H9 (cell line): Measurements from ENCODE around the gene GPR42. TPM values are rescaled to one million over a fixed set of nuclear protein-coding genes. Genes with fewer than 3 reads are reported as not detected.
"Not testable (repeated sequence)": the region's sequence is repeated elsewhere in the genome, so short reads cannot be mapped to it uniquely, and the experiment has no call there.

ENCODE experiments used
- DNase-seq: peaks from one replicate; pipeline ENCODE4 v3.0.0-alpha.2; 2017
- H2AFZ ChIP-seq: one replicate; pipeline ENCODE4 v1.6.1; 2013; ENCODE audit warnings: mild to moderate bottlenecking, low read length, control low read depth, moderate library complexity
- H2AK5ac ChIP-seq: 2 replicates; pipeline ENCODE4 v1.6.1; 2013; ENCODE audit warnings: low read length, control low read depth, mixed read lengths; ENCODE audit not compliant: insufficient read length
- H2BK120ac ChIP-seq: one replicate; pipeline ENCODE4 v1.6.1; 2013; ENCODE audit warnings: low read depth, mild to moderate bottlenecking, low read length, control low read depth, inconsistent platforms; ENCODE audit not compliant: poor library complexity, severe bottlenecking
- H2BK12ac ChIP-seq: 2 replicates; pipeline ENCODE4 v1.6.1; 2013; ENCODE audit warnings: low read length, control low read depth, mixed read lengths, low read depth; ENCODE audit not compliant: insufficient read length
- H2BK15ac ChIP-seq: 2 replicates; pipeline ENCODE4 v1.6.1; 2013; ENCODE audit warnings: low read depth, low read length, control low read depth
- H2BK20ac ChIP-seq: one replicate; pipeline ENCODE4 v1.6.1; 2013; ENCODE audit warnings: low read depth, mild to moderate bottlenecking, low read length, control low read depth, inconsistent platforms; ENCODE audit not compliant: poor library complexity, severe bottlenecking
- H2BK5ac ChIP-seq: 2 replicates; pipeline ENCODE4 v1.6.1; 2013; ENCODE audit warnings: low read length, control low read depth, mixed read lengths; ENCODE audit not compliant: insufficient read length
- H3K14ac ChIP-seq: 2 replicates; pipeline ENCODE4 v1.6.1; 2013; ENCODE audit warnings: low read length, control low read depth; ENCODE audit not compliant: insufficient read depth
- H3K18ac ChIP-seq: 2 replicates; pipeline ENCODE4 v1.6.1; 2013; ENCODE audit warnings: low read depth, mild to moderate bottlenecking, mixed read lengths, low read length, control low read depth; ENCODE audit not compliant: insufficient read length
- H3K23ac ChIP-seq: 2 replicates; pipeline ENCODE4 v1.6.1; 2013; ENCODE audit warnings: low read length, control low read depth, mixed read lengths, low read depth; ENCODE audit not compliant: insufficient read length
- H3K23me2 ChIP-seq: 2 replicates; pipeline ENCODE4 v1.6.1; 2013; ENCODE audit warnings: low read depth, mild to moderate bottlenecking, mixed read lengths, low read length, control low read depth; ENCODE audit not compliant: insufficient read length, poor library complexity, severe bottlenecking
- H3K27ac ChIP-seq: 2 replicates; pipeline ENCODE4 v1.5.1; 2013; ENCODE audit warnings: low read length, control low read depth, mixed read lengths, low read depth; ENCODE audit not compliant: insufficient read length
- H3K27me3 ChIP-seq: 2 replicates; pipeline ENCODE4 v1.6.1; 2013; ENCODE audit warnings: low read length, control low read depth, inconsistent platforms; ENCODE audit not compliant: insufficient read depth
- H3K4ac ChIP-seq: 2 replicates; pipeline ENCODE4 v1.6.1; 2013; ENCODE audit warnings: low read depth, mild to moderate bottlenecking, control low read depth, inconsistent platforms, low read length, moderate library complexity
- H3K4me1 ChIP-seq: 2 replicates; pipeline ENCODE4 v1.6.1; 2013; ENCODE audit warnings: low read length, control low read depth, inconsistent platforms; ENCODE audit not compliant: insufficient read depth
- H3K4me2 ChIP-seq: 2 replicates; pipeline ENCODE4 v1.6.1; 2013; ENCODE audit warnings: low read length, control low read depth, mixed read lengths; ENCODE audit not compliant: insufficient read length, insufficient read depth
- H3K56ac ChIP-seq: 2 replicates; pipeline ENCODE4 v1.6.1; 2013; ENCODE audit warnings: low read depth, mild to moderate bottlenecking, mixed read lengths, low read length, control low read depth; ENCODE audit not compliant: insufficient read length
- H3K79me1 ChIP-seq: 2 replicates; pipeline ENCODE4 v1.6.1; 2013; ENCODE audit warnings: low read depth, mild to moderate bottlenecking, moderate library complexity, low read length, control low read depth, inconsistent platforms; ENCODE audit not compliant: insufficient read depth, poor library complexity, severe bottlenecking
- H3K79me2 ChIP-seq: 2 replicates; pipeline ENCODE4 v1.6.1; 2013; ENCODE audit warnings: low read length, control low read depth, inconsistent platforms; ENCODE audit not compliant: insufficient read depth
- H3K9ac ChIP-seq: 2 replicates; pipeline ENCODE4 v1.6.1; 2013; ENCODE audit warnings: low read length, control low read depth, mixed read lengths; ENCODE audit not compliant: insufficient read length; ENCODE audit errors: extremely low read depth
- H3K9me3 ChIP-seq: one replicate; pipeline ENCODE4 v1.6.1; 2013; ENCODE audit warnings: low read depth, low read length, inconsistent platforms; ENCODE audit not compliant: control insufficient read depth
- H3T11ph ChIP-seq: one replicate; pipeline ENCODE4 v1.6.1; 2013; ENCODE audit warnings: mild to moderate bottlenecking, low read length, control low read depth, inconsistent platforms
- H4K20me1 ChIP-seq: one replicate; pipeline ENCODE4 v1.6.1; 2013; ENCODE audit not compliant: control insufficient read depth, insufficient read length, insufficient read depth
- H4K5ac ChIP-seq: 2 replicates; pipeline ENCODE4 v1.6.1; 2013; ENCODE audit warnings: low read depth, mild to moderate bottlenecking, mixed read lengths, low read length, control low read depth; ENCODE audit not compliant: insufficient read length
- H4K8ac ChIP-seq: replicated peaks from 2 replicates; pipeline ENCODE4 v1.6.1; 2013; ENCODE audit warnings: low read length, control low read depth, mixed read lengths, low read depth; ENCODE audit not compliant: insufficient read length
- H4K91ac ChIP-seq: 2 replicates; pipeline ENCODE4 v1.6.1; 2013; ENCODE audit warnings: low read depth, mild to moderate bottlenecking, moderate library complexity, mixed read lengths, low read length, control low read depth; ENCODE audit not compliant: insufficient read length
- H3K27ac Mint-ChIP-seq, 3 experiments: 2 replicates in 2 of 3; 3 replicates in 1 of 3; pipeline ENCODE4 v1.8.0; 2020 to 2021; ENCODE audit warnings: mixed read lengths in 3 of 3, mild to moderate bottlenecking in 1 of 3, moderate library complexity in 1 of 3
- H3K27me3 Mint-ChIP-seq: 2 replicates; pipeline ENCODE4 v1.8.0; 2021; ENCODE audit warnings: low read depth, mild to moderate bottlenecking, moderate library complexity, mixed read lengths
- H3K36me3 Mint-ChIP-seq, 3 experiments: 2 replicates in 2 of 3; 3 replicates in 1 of 3; pipeline ENCODE4 v1.8.0; 2020 to 2021; ENCODE audit warnings: low read depth in 3 of 3, mixed read lengths in 3 of 3; ENCODE audit not compliant: insufficient read depth in 1 of 3
- H3K4me1 Mint-ChIP-seq, 2 experiments: 2 replicates each; pipeline ENCODE4 v1.8.0; 2020; ENCODE audit warnings: mixed read lengths in 2 of 2
- H3K4me3 Mint-ChIP-seq, 2 experiments: 2 replicates in 1 of 2; 3 replicates in 1 of 2; pipeline ENCODE4 v1.8.0; 2020 to 2021; ENCODE audit warnings: mild to moderate bottlenecking in 2 of 2, mixed read lengths in 2 of 2, moderate library complexity in 1 of 2
- H3K9me3 Mint-ChIP-seq, 2 experiments: 2 replicates in 1 of 2; 3 replicates in 1 of 2; pipeline ENCODE4 v1.8.0; 2020; ENCODE audit warnings: mild to moderate bottlenecking in 2 of 2, mixed read lengths in 2 of 2, moderate library complexity in 1 of 2
- CTCF ChIP-seq: fragments of 200-600 bp; sonication (generic); conservative IDR thresholded peaks from 3 replicates; pipeline ENCODE4 v1.8.0; 2021; ENCODE audit warnings: antibody characterized with exemption, mild to moderate bottlenecking
- WGBS: extraction: QIAGEN DNeasy Blood & Tissue Kit; methylation state at CpG from one replicate; pipeline ENCODE4 v1.1.7; 2013; ENCODE audit warnings: missing lambda C conversion rate, low lambda C conversion rate, mixed read lengths; ENCODE audit not compliant: insufficient read length; ENCODE audit errors: extremely low coverage; 5-methylcytosine and 5-hydroxymethylcytosine counted together
- total RNA-seq: library from RNA; stranded (reverse); gene quantifications from 2 replicates; pipeline ENCODE4 v1.2.1, GENCODE V29; 2021

Gene GPR42
- total RNA-seq, 1 experiment from 2014 or later: not detected

GRCh38 chr19:35378356-35378755, 7.5 kb downstream of the GPR42 start:
- Histone ChIP-seq H3K9ac (no peak overlapping the region), H3K14ac (no peak overlapping the region), H2BK12ac (no peak overlapping the region), H2BK20ac (no peak overlapping the region), H3K23me2 (no peaks in the 10 kb centered on the region), H3K27me3 (no peaks in the 10 kb centered on the region), H3K56ac (no peak overlapping the region), H3T11ph (no peak overlapping the region), H3K79me2 (no peaks in the 10 kb centered on the region), H3K27ac (no peak overlapping the region), H3K18ac (no peak overlapping the region), H2AFZ (no peak overlapping the region), H2BK5ac (no peak overlapping the region), H4K5ac (no peak overlapping the region), H2AK5ac (no peak overlapping the region), H3K4ac (no peak overlapping the region), H3K23ac (no peak overlapping the region), H2BK15ac (no peak overlapping the region), H3K9me3 (peaks cover 5% of the 10 kb centered on the region), H4K8ac (no peak overlapping the region), H4K20me1 (no peaks in the 10 kb centered on the region), H3K4me1 (0 out of 2 replicates have a peak, but pooled peaks cover 2% of the 10 kb centered on the region), H3K4me2 (no peak overlapping the region), H2BK120ac (no peak overlapping the region), H3K79me1 (no peaks in the 10 kb centered on the region), H4K91ac (no peak overlapping the region)
- Mint-ChIP-seq H3K36me3 (no peaks in the 10 kb centered on the region; a peak in 1 of 7 replicates), H3K4me1 (peaks cover 23 to 24% of the 10 kb centered on the region in 2 experiments), H3K27ac (no peak overlapping the region), H3K4me3 (no peak overlapping the region), H3K27me3 (peaks cover 43% of the 10 kb centered on the region), H3K9me3 (peaks cover 22 to 26% of the 10 kb centered on the region in 2 experiments)
- no peak for TF ChIP-seq CTCF
- no CpG with 5 or more reads among the region's 3 CpGs for WGBS
- DNase-seq: no peak

- not testable (repeated sequence) for H2BK20ac ChIP-seq, H3K27ac ChIP-seq, H3K18ac ChIP-seq, H4K5ac ChIP-seq, H3K79me1 ChIP-seq, H3T11ph ChIP-seq, H2BK5ac ChIP-seq, H4K20me1 ChIP-seq, H4K91ac ChIP-seq, H4K8ac ChIP-seq, DNase-seq, H3K23me2 ChIP-seq, H3K27me3 ChIP-seq, H3K56ac ChIP-seq, H3K36me3 Mint-ChIP-seq, H3K4me1 ChIP-seq, H3K9ac ChIP-seq, H3K4me3 Mint-ChIP-seq, H3K23ac ChIP-seq, H3K4me2 ChIP-seq, H3K79me2 ChIP-seq, H2BK120ac ChIP-seq, H2AK5ac ChIP-seq, H2BK15ac ChIP-seq, H2BK12ac ChIP-seq, H2AFZ ChIP-seq, H3K14ac ChIP-seq, H3K4ac ChIP-seq
- H3K27me3 Mint-ChIP-seq: peaks cover 42% of the 10 kb centered on the region
- peaks cover 23 to 24% of the 10 kb centered on the region in 2 experiments for H3K4me1 Mint-ChIP-seq
- no CpG with 5 or more reads among the region's 5 CpGs for WGBS
- peaks cover 11% of the 10 kb centered on the region for H3K9me3 ChIP-seq
- H3K9me3 Mint-ChIP-seq: peaks cover 28 to 35% of the 10 kb centered on the region in 2 experiments
- H3K27ac Mint-ChIP-seq: peak overlapping the region in 1 of 3 experiments; percentile 48; a peak in 1 of 7 replicates
These were observed 8.7 kb downstream of the GPR42 start for GRCh38 chr19:35379545-35379944.
